KMS-11 (cell line): ENCODE data around the gene SRP68.
"Not testable (repeated sequence)": the region's sequence is repeated elsewhere in the genome, so short reads cannot be mapped to it uniquely, and the experiment has no call there.

Experiments used
- H2AFZ ChIP-seq: fragments of 200-600 bp; sonication (generic); 2 replicates; pipeline ENCODE4 v1.6.1; 2016; ENCODE audit warnings: antibody characterized with exemption, mixed run types, low read depth
- H3K27ac ChIP-seq: fragments of 200-600 bp; sonication (generic); 2 replicates; pipeline ENCODE4 v1.6.1; 2016; ENCODE audit warnings: mild to moderate bottlenecking, mixed run types
- H3K27me3 ChIP-seq: fragments of 200-600 bp; sonication (generic); 2 replicates; pipeline ENCODE4 v1.6.1; 2017; ENCODE audit warnings: mild to moderate bottlenecking, low read depth, mixed run types, moderate library complexity; ENCODE audit not compliant: insufficient read depth
- H3K36me3 ChIP-seq: fragments of 200-600 bp; sonication (generic); 2 replicates; pipeline ENCODE4 v1.6.1; 2017; ENCODE audit warnings: mild to moderate bottlenecking, mixed run types; ENCODE audit not compliant: insufficient read depth
- H3K4me1 ChIP-seq: fragments of 200-600 bp; sonication (generic); 2 replicates; pipeline ENCODE4 v1.6.1; 2016; ENCODE audit warnings: mild to moderate bottlenecking, low read depth, mixed run types; ENCODE audit not compliant: poor library complexity, severe bottlenecking
- H3K4me2 ChIP-seq: fragments of 200-600 bp; sonication (generic); 2 replicates; pipeline ENCODE4 v1.7.0; 2016; ENCODE audit warnings: mild to moderate bottlenecking, mixed run types
- H3K4me3 ChIP-seq: fragments of 200-600 bp; sonication (generic); IDR thresholded peaks from 2 replicates; pipeline ENCODE4 v1.6.1; 2017; ENCODE audit warnings: low read depth, low read length, mixed read lengths; ENCODE audit not compliant: insufficient read depth
- H3K79me2 ChIP-seq: fragments of 200-600 bp; sonication (generic); 2 replicates; pipeline ENCODE4 v1.6.1; 2016; ENCODE audit warnings: low read depth, mixed run types; ENCODE audit not compliant: insufficient read depth
- H3K9ac ChIP-seq: fragments of 200-600 bp; sonication (generic); 2 replicates; pipeline ENCODE4 v1.6.1; 2016; ENCODE audit warnings: mild to moderate bottlenecking, mixed run types
- H4K20me1 ChIP-seq: fragments of 200-600 bp; sonication (generic); 2 replicates; pipeline ENCODE4 v1.6.1; 2016; ENCODE audit warnings: mild to moderate bottlenecking, mixed run types; ENCODE audit not compliant: insufficient read depth
- CTCF ChIP-seq: fragments of 200-600 bp; sonication (generic); conservative IDR thresholded peaks from 2 replicates; pipeline ENCODE4 v1.6.1; 2017; ENCODE audit warnings: low read depth, mild to moderate bottlenecking, antibody characterized with exemption, low read length, moderate library complexity, mixed read lengths

The SRP68 gene

GRCh38 chr17:76080768-76081287, 8.5 kb upstream of the SRP68 start:
- Histone ChIP-seq H3K4me1 (no peaks in the 10 kb centered on the region), H2AFZ (no peak overlapping the region), H3K9ac (no peak overlapping the region), H3K27me3 (peaks cover 15% of the 10 kb centered on the region), H4K20me1 (no peaks in the 10 kb centered on the region), H3K4me3 (no peak overlapping the region), H3K27ac (no peak overlapping the region), H3K79me2 (no peaks in the 10 kb centered on the region), H3K36me3 (no peaks in the 10 kb centered on the region), H3K4me2 (no peak overlapping the region)
- TF ChIP-seq CTCF, result no peak

GRCh38 chr17:76079956-76080767, 7.8 kb upstream of the SRP68 start:
- H3K4me1 ChIP-seq, result no peaks in the 10 kb centered on the region
- no peak for TF ChIP-seq CTCF
- no peaks in the 10 kb centered on the region for H4K20me1 ChIP-seq
- no peak overlapping the region for H3K27ac ChIP-seq
- H3K4me3 ChIP-seq, result no peak overlapping the region
- H3K9ac ChIP-seq, result no peak overlapping the region
- no peaks in the 10 kb centered on the region for H3K79me2 ChIP-seq
- H2AFZ ChIP-seq, result no peak overlapping the region
- peaks cover 15% of the 10 kb centered on the region for H3K27me3 ChIP-seq
- no peak overlapping the region for H3K4me2 ChIP-seq
- no peaks in the 10 kb centered on the region for H3K36me3 ChIP-seq

- Histone ChIP-seq H3K4me3 (no peak overlapping the region), H3K9ac (no peak overlapping the region), H2AFZ (no peak overlapping the region), H3K27me3 (peaks cover 15% of the 10 kb centered on the region), H3K27ac (no peak overlapping the region), H3K79me2 (no peaks in the 10 kb centered on the region), H3K36me3 (no peaks in the 10 kb centered on the region), H3K4me2 (no peak overlapping the region), H4K20me1 (no peaks in the 10 kb centered on the region), H3K4me1 (no peaks in the 10 kb centered on the region)
- TF ChIP-seq CTCF, result no peak
These were observed 7.2 kb upstream of the SRP68 start for GRCh38 chr17:76079535-76079955.

- H3K4me1 ChIP-seq, result no peaks in the 10 kb centered on the region
- no peak within 1 kb of the TSS for H3K4me2 ChIP-seq
- TF ChIP-seq CTCF, result no peak
- no peak within 1 kb of the TSS for H2AFZ ChIP-seq
- H3K79me2 ChIP-seq, result no peaks in the 10 kb centered on the region
- H3K9ac ChIP-seq, result no peak within 1 kb of the TSS
- H3K27me3 ChIP-seq, result peaks cover 15% of the 10 kb centered on the region
- H4K20me1 ChIP-seq, result no peaks in the 10 kb centered on the region
- no peak within 1 kb of the TSS for H3K27ac ChIP-seq
- no peaks in the 10 kb centered on the region for H3K36me3 ChIP-seq
- H3K4me3 ChIP-seq, result no peak within 1 kb of the TSS
These were observed 6.7 kb upstream of the SRP68 start, which contains the start of gene ZACN for GRCh38 chr17:76078860-76079534. Gene ZACN (plus strand): TSS chr17:76079182. CDS start chr17:76079265, 83 bp downstream.

GRCh38 chr17:76078370-76078769, 6.1 kb upstream of the SRP68 start:
- H3K79me2 ChIP-seq, H3K36me3 ChIP-seq, H3K4me3 ChIP-seq, H4K20me1 ChIP-seq, H3K9ac ChIP-seq, H3K4me1 ChIP-seq, H3K27ac ChIP-seq, H2AFZ ChIP-seq, H3K4me2 ChIP-seq: not testable (repeated sequence)
- peaks cover 15% of the 10 kb centered on the region for H3K27me3 ChIP-seq
